HepG2 (cell line): ENCODE measurements around the gene RTN4RL2. TPM values are rescaled to one million over a fixed set of nuclear protein-coding genes. Genes with fewer than 3 reads are reported as not detected.
A peak's percentile ranks its signal among the peaks of the same experiment; 100 is the strongest.

Experiments used
- BCL3 ChIP-seq: sonication (generic); formaldehyde crosslinking; IDR thresholded peaks from 2 replicates; pipeline ENCODE4 v1.5.1; 2020; ENCODE audit warnings: mild to moderate bottlenecking, missing genetic modification reagents, moderate library complexity
- BRD4 ChIP-seq: sonication (generic); formaldehyde crosslinking; IDR thresholded peaks from 2 replicates; pipeline ENCODE4 v1.4.0; 2020; ENCODE audit warnings: missing genetic modification reagents
- CBX1 ChIP-seq: IDR thresholded peaks from one replicate; pipeline ENCODE4 v1.6.1; 2016; ENCODE audit warnings: antibody characterized with exemption, low read depth
- CEBPB ChIP-seq: IDR thresholded peaks from 2 replicates; pipeline ENCODE4 v1.6.1; 2011; ENCODE audit warnings: low read depth, low read length, improper control_type of control experiment, borderline replicate concordance
- CTCF ChIP-seq: sonication (generic); formaldehyde crosslinking; IDR thresholded peaks from 2 replicates; pipeline ENCODE4 v1.5.0; 2020; ENCODE audit warnings: mild to moderate bottlenecking, missing genetic modification reagents, moderate library complexity
- DNMT1 ChIP-seq: sonication (generic); formaldehyde crosslinking; IDR thresholded peaks from 2 replicates; pipeline ENCODE4 v1.5.1; 2020; ENCODE audit warnings: mild to moderate bottlenecking, missing genetic modification reagents
- EZH2 ChIP-seq: conservative IDR thresholded peaks from 2 replicates; pipeline ENCODE4 v1.6.1; 2012; ENCODE audit warnings: mild to moderate bottlenecking, low read depth, low read length, moderate library complexity
- GLI4 ChIP-seq: sonication (generic); formaldehyde crosslinking; IDR thresholded peaks from 2 replicates; pipeline ENCODE4 v1.5.1; 2020; ENCODE audit warnings: missing genetic modification reagents, mild to moderate bottlenecking, moderate library complexity, borderline replicate concordance
- NCOA5 ChIP-seq: sonication (generic); formaldehyde crosslinking; IDR thresholded peaks from 2 replicates; pipeline ENCODE4 v1.4.0; 2020; ENCODE audit warnings: missing genetic modification reagents
- NFIB ChIP-seq: sonication (generic); formaldehyde crosslinking; IDR thresholded peaks from 2 replicates; pipeline ENCODE4 v1.9.0; 2021; ENCODE audit warnings: missing genetic modification reagents, mild to moderate bottlenecking, borderline replicate concordance
- PITX1 ChIP-seq: sonication (generic); formaldehyde crosslinking; IDR thresholded peaks from 2 replicates; pipeline ENCODE4 v1.5.1; 2020; ENCODE audit warnings: mild to moderate bottlenecking, missing genetic modification reagents
- POLR2AphosphoS5 ChIP-seq: IDR thresholded peaks from 2 replicates; pipeline ENCODE4 v1.6.1; 2012; ENCODE audit warnings: low read depth, low read length
- REPIN1 ChIP-seq: sonication (generic); formaldehyde crosslinking; IDR thresholded peaks from 2 replicates; pipeline ENCODE4 v1.8.0; 2022; ENCODE audit warnings: missing genetic modification reagents, low read depth, mild to moderate bottlenecking, borderline replicate concordance
- TOE1 ChIP-seq: sonication (generic); formaldehyde crosslinking; IDR thresholded peaks from 2 replicates; pipeline ENCODE4 v1.4.0; 2020; ENCODE audit warnings: mild to moderate bottlenecking, missing genetic modification reagents
- ZBTB26 ChIP-seq: IDR thresholded peaks from 2 replicates; pipeline ENCODE4 v1.6.1; 2016; ENCODE audit warnings: missing compliant biosample characterization, missing genetic modification reagents, borderline replicate concordance
- ZHX1 ChIP-seq: sonication (generic); formaldehyde crosslinking; IDR thresholded peaks from 2 replicates; pipeline ENCODE4 v1.8.1; 2022; ENCODE audit warnings: low read depth, mild to moderate bottlenecking, missing genetic modification reagents
- ZNF10 ChIP-seq: sonication (generic); formaldehyde crosslinking; IDR thresholded peaks from 2 replicates; pipeline ENCODE4 v1.4.0; 2020; ENCODE audit warnings: mild to moderate bottlenecking, low read depth, missing genetic modification reagents, borderline replicate concordance
- ZNF33B ChIP-seq: sonication (generic); formaldehyde crosslinking; IDR thresholded peaks from 2 replicates; pipeline ENCODE4 v1.5.1; 2020; ENCODE audit warnings: mild to moderate bottlenecking, missing genetic modification reagents
- ZNF468 ChIP-seq: sonication (generic); formaldehyde crosslinking; IDR thresholded peaks from 2 replicates; pipeline ENCODE4 v1.8.0; 2022; ENCODE audit warnings: mild to moderate bottlenecking, moderate library complexity, missing genetic modification reagents
- ZNF530 ChIP-seq: sonication (generic); formaldehyde crosslinking; IDR thresholded peaks from 2 replicates; pipeline ENCODE4 v1.5.0; 2020; ENCODE audit warnings: low read depth, mild to moderate bottlenecking, missing genetic modification reagents
- ZNF572 ChIP-seq: sonication (generic); formaldehyde crosslinking; IDR thresholded peaks from 2 replicates; pipeline ENCODE4 v1.5.1; 2020; ENCODE audit warnings: mild to moderate bottlenecking, missing genetic modification reagents
- ZNF614 ChIP-seq: IDR thresholded peaks from 2 replicates; pipeline ENCODE4 v1.6.1; 2018; ENCODE audit warnings: missing biosample characterization, missing genetic modification reagents, inconsistent platforms, borderline replicate concordance
- polyA plus RNA-seq, 8 experiments: library from polyadenylated mRNA; depleted of rRNA in 3 of 8; stranded (reverse) in 7 of 8; unstranded in 1 of 8; fragments of >200 nt; fragmentation: Illumina TruSeq in 4 of 8; extraction: Trizol in 4 of 8; gene quantifications; 2 replicates each; pipeline versions ENCODE4 v1.2.1 to v1.2.3, GENCODE V29; 2011 to 2016; ENCODE audit warnings: low read depth in 4 of 8, missing spikeins in 1 of 8, mixed read lengths in 1 of 8; ENCODE audit not compliant: insufficient read depth in 1 of 8
- total RNA-seq, 5 experiments: library from RNA; depleted of rRNA; stranded (reverse); fragments of >200 nt; fragmentation: Illumina TruSeq; extraction: Trizol; gene quantifications; 2 replicates each; pipeline ENCODE4 v1.2.3, GENCODE V29; 2016; ENCODE audit warnings: low read depth in 1 of 5

Gene RTN4RL2
- total and polyA plus RNA-seq, 2 of the 13 experiments (the other 11 are each of a cell fraction or from before 2014, with no cell fraction given), result 1.3 to 4.3 TPM

GRCh38 chr11:57491371-57492061, 31.2 kb downstream of the RTN4RL2 start (continued):
- TF ChIP-seq TOE1 (CRISPR knock-in tag), result no peak
- TF ChIP-seq ZNF614 (CRISPR knock-in tag), result 0 out of 2 replicates have a peak, but pooled peaks have one; percentile 31
- TF ChIP-seq ZNF572 (CRISPR knock-in tag), result 0 out of 2 replicates have a peak, but pooled peaks have one; percentile 70
- no peak for TF ChIP-seq NCOA5
- no peak for TF ChIP-seq ZNF33B (CRISPR knock-in tag)
- peak; percentile 90 for TF ChIP-seq CEBPB
- TF ChIP-seq ZNF530, result no peak
- TF ChIP-seq NFIB (CRISPR knock-in tag), result no peak
- TF ChIP-seq ZNF10 (CRISPR knock-in tag), result no peak
- TF ChIP-seq EZH2, result no peak
- no peak for TF ChIP-seq ZNF468 (CRISPR knock-in tag)
- no peak for TF ChIP-seq PITX1
- no peak for TF ChIP-seq POLR2AphosphoS5
- TF ChIP-seq ZHX1 (CRISPR knock-in tag), result no peak
- TF ChIP-seq REPIN1 (CRISPR knock-in tag), result no peak
- TF ChIP-seq GLI4, result no peak
- TF ChIP-seq DNMT1, result no peak
- peak; percentile 83 for TF ChIP-seq CTCF (CRISPR knock-in tag)
- no peak for TF ChIP-seq BCL3 (CRISPR knock-in tag)
- TF ChIP-seq CBX1, result no peak
- no peak for TF ChIP-seq ZBTB26 (CRISPR knock-in tag)
- TF ChIP-seq BRD4 (CRISPR knock-in tag), result no peak
